Activated CD4-positive, alpha-beta T cell treated with anti-CD3 and anti-CD28 coated beads, Interleukin-2, amount 10 ng/mL, durations not matched to agents 24 days and 14 days (primary cell): ENCODE measurements around the gene KCMF1. TPM values are rescaled to one million over a fixed set of nuclear protein-coding genes. Genes with fewer than 3 reads are reported as not detected.

Source experiments
- DNase-seq: peaks from one replicate; pipeline ENCODE4 v3.0.0; 2022
- H3K27ac Mint-ChIP-seq: one replicate; pipeline ENCODE4 v1.8.0; 2022; ENCODE audit warnings: mild to moderate bottlenecking, mixed read lengths
- H3K27me3 Mint-ChIP-seq: one replicate; pipeline ENCODE4 v1.8.0; 2022; ENCODE audit warnings: mixed read lengths
- H3K36me3 Mint-ChIP-seq: one replicate; pipeline ENCODE4 v1.8.0; 2022; ENCODE audit warnings: low read depth, mild to moderate bottlenecking, mixed read lengths
- H3K4me1 Mint-ChIP-seq: one replicate; pipeline ENCODE4 v1.8.0; 2021; ENCODE audit warnings: mixed read lengths
- H3K4me3 Mint-ChIP-seq: one replicate; pipeline ENCODE4 v1.8.0; 2022; ENCODE audit warnings: mild to moderate bottlenecking, moderate library complexity, mixed read lengths
- H3K9me3 Mint-ChIP-seq: one replicate; pipeline ENCODE4 v1.8.0; 2021; ENCODE audit warnings: mixed read lengths
- intact Hi-C: fragments of 100-400 bp; cut with micrococcal nuclease; formaldehyde crosslinking; loops from one replicate; pipeline ENCODE4 v1.15.1; 2023
- total RNA-seq: library from RNA; stranded (reverse); gene quantifications from 2 replicates; pipeline ENCODE4 v1.2.3, GENCODE V29; 2022

The KCMF1 gene
- 98.1 and 101 TPM in 2 replicates for total RNA-seq

- peak; percentile 92 for DNase-seq
- Mint-ChIP-seq H3K9me3 (no peaks in the 10 kb centered on the region), H3K4me3 (peak within 1 kb of the TSS; percentile 95), H3K36me3 (peaks cover 36% of the 10 kb centered on the region), H3K4me1 (peaks cover 35% of the 10 kb centered on the region), H3K27ac (peak within 1 kb of the TSS; percentile 100), H3K27me3 (no peaks in the 10 kb centered on the region)
- intact Hi-C loops: loop anchor here (1.0 to 2.0 kb wide), 3 partner anchors 32 to 46 kb away; no protein-coding TSS in a partner anchor
These were observed at the start of gene KCMF1 for GRCh38 chr2:84970868-84971509. KCMF1 (plus strand) TSS chr2:84971161; CDS start chr2:84971452, 291 bp downstream.

GRCh38 chr2:84923009-84923408, 48.0 kb upstream of the KCMF1 start:
- intact Hi-C loops: no loop called here
- H3K4me1 Mint-ChIP-seq: peaks cover 55% of the 10 kb centered on the region
- H3K27me3 Mint-ChIP-seq: no peaks in the 10 kb centered on the region
- H3K27ac Mint-ChIP-seq: peak overlapping the region; percentile 80
- peaks cover 4% of the 10 kb centered on the region for H3K36me3 Mint-ChIP-seq
- DNase-seq: no peak
- H3K4me3 Mint-ChIP-seq: peak overlapping the region; percentile 39
- H3K9me3 Mint-ChIP-seq: no peaks in the 10 kb centered on the region

- H3K27ac Mint-ChIP-seq: peak overlapping the region; percentile 89
- intact Hi-C loops: loop anchor here (1.0 to 5.0 kb wide), 10 partner anchors 18 to 466 kb away; partner anchors contain the start of genes DNAH6 and SUCLG1
- peaks cover 4% of the 10 kb centered on the region for H3K36me3 Mint-ChIP-seq
- H3K4me3 Mint-ChIP-seq: peak overlapping the region; percentile 59
- H3K4me1 Mint-ChIP-seq: peaks cover 46% of the 10 kb centered on the region
- no peaks in the 10 kb centered on the region for H3K9me3 Mint-ChIP-seq
- peak; percentile 93 for DNase-seq
- no peaks in the 10 kb centered on the region for H3K27me3 Mint-ChIP-seq
These were observed 46.5 kb upstream of the KCMF1 start for GRCh38 chr2:84924173-84925106.

GRCh38 chr2:84925336-84925723, 45.6 kb upstream of the KCMF1 start:
- Mint-ChIP-seq H3K36me3 (peaks cover 4% of the 10 kb centered on the region), H3K4me3 (peak overlapping the region; percentile 93), H3K27ac (peak overlapping the region; percentile 93), H3K4me1 (peaks cover 38% of the 10 kb centered on the region), H3K27me3 (no peaks in the 10 kb centered on the region), H3K9me3 (no peaks in the 10 kb centered on the region)
- intact Hi-C loops: loop anchor here (1.0 to 5.0 kb wide), 10 partner anchors 19 to 467 kb away; partner anchors contain the start of genes DNAH6 and SUCLG1
- DNase-seq: no peak

- H3K36me3 Mint-ChIP-seq: peaks cover 4% of the 10 kb centered on the region
- H3K4me3 Mint-ChIP-seq: peak overlapping the region; percentile 93
- intact Hi-C loops: loop anchor here (1.0 to 5.0 kb wide), 12 partner anchors 20 to 467 kb away; partner anchors contain the start of genes DNAH6 and SUCLG1
- no peaks in the 10 kb centered on the region for H3K9me3 Mint-ChIP-seq
- peak overlapping the region; percentile 93 for H3K27ac Mint-ChIP-seq
- DNase-seq: peak; percentile 99
- H3K4me1 Mint-ChIP-seq: peaks cover 37% of the 10 kb centered on the region
- no peaks in the 10 kb centered on the region for H3K27me3 Mint-ChIP-seq
These were observed 45.1 kb upstream of the KCMF1 start for GRCh38 chr2:84925724-84926376.

- Mint-ChIP-seq H3K9me3 (no peaks in the 10 kb centered on the region), H3K4me3 (peak overlapping the region; percentile 93), H3K4me1 (peaks cover 47% of the 10 kb centered on the region)
These were observed 43.7 kb upstream of the KCMF1 start for GRCh38 chr2:84927275-84927627.

GRCh38 chr2:84931384-84931821, 39.6 kb upstream of the KCMF1 start:
- intact Hi-C loops: no loop called here
- H3K4me1 Mint-ChIP-seq: peaks cover 28% of the 10 kb centered on the region
- peak overlapping the region; percentile 10 for H3K27ac Mint-ChIP-seq

More at GRCh38 chr2:84927275-84927627, 43.7 kb upstream of the KCMF1 start:
- Mint-ChIP-seq H3K27me3 (no peaks in the 10 kb centered on the region), H3K36me3 (peaks cover 5% of the 10 kb centered on the region), H3K27ac (peak overlapping the region; percentile 93)
- DNase-seq: no peak
- intact Hi-C loops: loop anchor here (1.0 to 5.0 kb wide), 5 partner anchors 11 to 432 kb away; partner anchors contain the start of gene DNAH6

GRCh38 chr2:84938194-84938879, 32.6 kb upstream of the KCMF1 start:
- peak; percentile 81 for DNase-seq
- Mint-ChIP-seq H3K27ac (peak overlapping the region; percentile 98), H3K4me3 (peak overlapping the region; percentile 62), H3K36me3 (peaks cover 16% of the 10 kb centered on the region), H3K9me3 (no peaks in the 10 kb centered on the region), H3K27me3 (no peaks in the 10 kb centered on the region), H3K4me1 (peaks cover 37% of the 10 kb centered on the region)
- intact Hi-C loops: loop anchor here (1.0 kb wide), 5 partner anchors 8 to 66 kb away; partner anchors contain the start of gene TMSB10

More at GRCh38 chr2:84931384-84931821, 39.6 kb upstream of the KCMF1 start:
- no peak for DNase-seq
- Mint-ChIP-seq H3K4me3 (no peak overlapping the region), H3K27me3 (no peaks in the 10 kb centered on the region), H3K9me3 (no peaks in the 10 kb centered on the region), H3K36me3 (peaks cover 9% of the 10 kb centered on the region)

GRCh38 chr2:84939426-84940087, 31.4 kb upstream of the KCMF1 start:
- intact Hi-C loops: loop anchor here (1.0 kb wide), 1 partner anchor 31 kb away; no protein-coding TSS in a partner anchor
- H3K4me1 Mint-ChIP-seq: peaks cover 45% of the 10 kb centered on the region
- no peaks in the 10 kb centered on the region for H3K27me3 Mint-ChIP-seq
- H3K27ac Mint-ChIP-seq: peak overlapping the region; percentile 98
- H3K36me3 Mint-ChIP-seq: peaks cover 21% of the 10 kb centered on the region
- no peaks in the 10 kb centered on the region for H3K9me3 Mint-ChIP-seq
- DNase-seq: peak; percentile 95
- H3K4me3 Mint-ChIP-seq: peak overlapping the region; percentile 84

- peaks cover 25% of the 10 kb centered on the region for H3K36me3 Mint-ChIP-seq
- no peaks in the 10 kb centered on the region for H3K9me3 Mint-ChIP-seq
- no peaks in the 10 kb centered on the region for H3K27me3 Mint-ChIP-seq
- peak overlapping the region; percentile 84 for H3K4me3 Mint-ChIP-seq
- peak overlapping the region; percentile 98 for H3K27ac Mint-ChIP-seq
- DNase-seq: peak; percentile 67
- intact Hi-C loops: no loop called here
- peaks cover 50% of the 10 kb centered on the region for H3K4me1 Mint-ChIP-seq
These were observed 30.9 kb upstream of the KCMF1 start for GRCh38 chr2:84940088-84940470.

GRCh38 chr2:84940831-84941412, 30.0 kb upstream of the KCMF1 start:
- H3K4me3 Mint-ChIP-seq: no peak overlapping the region
- no peaks in the 10 kb centered on the region for H3K9me3 Mint-ChIP-seq
- DNase-seq: no peak
- H3K27me3 Mint-ChIP-seq: no peaks in the 10 kb centered on the region
- peaks cover 57% of the 10 kb centered on the region for H3K4me1 Mint-ChIP-seq
- intact Hi-C loops: no loop called here
- no peak overlapping the region for H3K27ac Mint-ChIP-seq
- H3K36me3 Mint-ChIP-seq: peaks cover 25% of the 10 kb centered on the region

GRCh38 chr2:84942166-84942565, 28.8 kb upstream of the KCMF1 start:
- H3K9me3 Mint-ChIP-seq: no peaks in the 10 kb centered on the region
- DNase-seq: no peak
- intact Hi-C loops: no loop called here
- H3K27me3 Mint-ChIP-seq: no peaks in the 10 kb centered on the region
- no peak overlapping the region for H3K4me3 Mint-ChIP-seq
- peaks cover 63% of the 10 kb centered on the region for H3K4me1 Mint-ChIP-seq
- no peak overlapping the region for H3K27ac Mint-ChIP-seq
- H3K36me3 Mint-ChIP-seq: peaks cover 24% of the 10 kb centered on the region
